K562 (cell line): ENCODE data around the gene CABP7. TPM values are rescaled to one million over a fixed set of nuclear protein-coding genes. Genes with fewer than 3 reads are reported as not detected.

Experiments
- ATAC-seq: fragments of 200-7000 bp; cut with Tn5 transposase; 3 replicates; pipeline ENCODE4 v1.9.1; 2020; ENCODE audit warnings: moderate library complexity
- BruUV-seq: library from RNA; stranded (reverse); fragments of 400-500 nt; replicated peaks from 2 replicates; lab custom pipeline; 2021; lab: Mats Ljungman, UMichigan
- CTCF ChIA-PET: fragments of 300-600 bp; formaldehyde crosslinking; extraction: SDS; loops from one replicate; lab custom pipeline; 2021; ENCODE audit warnings: low intra/inter-chr PET ratio; lab: Yijun Ruan, JAX
- POLR2A ChIA-PET: fragments of 300-600, 350-650 bp; sonication (Branson Sonifier 250); formaldehyde crosslinking; extraction: SDS; loops from one replicate; lab custom pipeline; 2021; ENCODE audit warnings: antibody characterized with exemption, inconsistent platforms; lab: Yijun Ruan, JAX
- DNase-seq, 4 experiments: peaks; one replicate each; pipeline versions ENCODE4 v3.0.0 to v3.0.0-alpha.2; 2011 to 2018; ENCODE audit warnings: low spot score in 3 of 4, mixed read lengths in 3 of 4; ENCODE audit errors: extremely low read depth in 1 of 4
- FAIRE-seq: peaks from 2 replicates; lab custom pipeline; 2011; peaks lifted over from hg19 to GRCh38; lab: Jason Lieb, UNC
- H2AFZ ChIP-seq: 2 replicates; pipeline ENCODE4 v1.6.0; 2011; ENCODE audit warnings: low read depth, low read length, control low read depth, inconsistent platforms
- H3K27ac ChIP-seq: fragments of 200-600 bp; 3 replicates; pipeline ENCODE4 v1.8.0; 2011; ENCODE audit warnings: low read depth, mild to moderate bottlenecking, control low read depth, inconsistent platforms, low read length, moderate library complexity, mixed read lengths; ENCODE audit errors: extremely low read depth
- H3K27me3 ChIP-seq, 2 experiments: fragments of 300-600 bp in 1 of 2; 2 replicates in 1 of 2; 3 replicates in 1 of 2; pipeline versions ENCODE4 v1.6.0 to v1.8.0; 2011; ENCODE audit warnings: inconsistent platforms in 2 of 2, low read length in 2 of 2, mild to moderate bottlenecking in 1 of 2, mixed read lengths in 1 of 2, moderate library complexity in 1 of 2; ENCODE audit not compliant: control insufficient read depth in 2 of 2, insufficient read depth in 2 of 2
- H3K36me3 ChIP-seq: fragments of 300-600 bp; 3 replicates; pipeline ENCODE4 v1.8.0; 2011; ENCODE audit warnings: mild to moderate bottlenecking, low read length, inconsistent platforms; ENCODE audit not compliant: control insufficient read depth, insufficient read depth
- H3K4me1 ChIP-seq, 2 experiments: fragments of 200-600 bp in 1 of 2; replicated peaks in 1 of 2; 2 replicates in 1 of 2; 3 replicates in 1 of 2; pipeline versions ENCODE4 v1.5.1 to v1.8.0; 2011; ENCODE audit warnings: inconsistent platforms in 2 of 2, low read length in 2 of 2, mild to moderate bottlenecking in 1 of 2, mixed read lengths in 1 of 2, moderate library complexity in 1 of 2; ENCODE audit not compliant: control insufficient read depth in 2 of 2, insufficient read depth in 2 of 2
- H3K4me2 ChIP-seq: 2 replicates; pipeline ENCODE4 v1.6.1; 2011; ENCODE audit warnings: low read length, control low read depth, inconsistent platforms, mixed read lengths; ENCODE audit not compliant: insufficient read depth
- H3K4me3 ChIP-seq: fragments of 200-600 bp; sonication (generic), shearing (Covaris generic); 2 replicates; pipeline ENCODE4 v1.5.1; 2016; ENCODE audit warnings: control low read depth, inconsistent platforms
- H3K79me2 ChIP-seq: fragments of 200-600 bp; 3 replicates; pipeline ENCODE4 v1.8.0; 2011; ENCODE audit warnings: low read length, inconsistent platforms; ENCODE audit not compliant: control insufficient read depth, insufficient read depth
- H3K9ac ChIP-seq, 2 experiments: 2 replicates each; pipeline versions ENCODE4 v1.6.0 to v1.6.1; 2011; ENCODE audit warnings: low read depth in 2 of 2, low read length in 2 of 2, control low read depth in 1 of 2, inconsistent platforms in 1 of 2, mild to moderate bottlenecking in 1 of 2, mixed read lengths in 1 of 2; ENCODE audit not compliant: insufficient read depth in 1 of 2
- H3K9me1 ChIP-seq: one replicate; pipeline ENCODE4 v1.6.0; 2011; ENCODE audit warnings: inconsistent platforms, mild to moderate bottlenecking, low read length, moderate library complexity; ENCODE audit not compliant: control insufficient read depth, insufficient read depth
- H3K9me3 ChIP-seq: replicated peaks from 2 replicates; pipeline ENCODE4 v1.5.1; 2011; ENCODE audit warnings: low read depth, low read length, inconsistent platforms; ENCODE audit not compliant: control insufficient read depth, insufficient read depth
- H4K20me1 ChIP-seq: replicated peaks from 2 replicates; pipeline ENCODE4 v1.6.1; 2011; ENCODE audit warnings: low read length, inconsistent platforms, mixed read lengths; ENCODE audit not compliant: control insufficient read depth, insufficient read depth
- ARID1B ChIP-seq: fragments of 450-650 bp; IDR thresholded peaks from 2 replicates; pipeline ENCODE4 v1.6.1; 2016; ENCODE audit warnings: antibody characterized with exemption, mild to moderate bottlenecking, inconsistent platforms
- CREB1 ChIP-seq, 2 experiments: sonication (generic) in 1 of 2; formaldehyde crosslinking in 1 of 2; IDR thresholded peaks; 2 replicates each; pipeline versions ENCODE4 v1.6.1 to v1.8.0; 2012 to 2022; ENCODE audit warnings: inconsistent platforms in 1 of 2, mild to moderate bottlenecking in 1 of 2, missing genetic modification reagents in 1 of 2, moderate library complexity in 1 of 2
- EP300 ChIP-seq: IDR thresholded peaks from 2 replicates; pipeline ENCODE4 v1.6.1; 2012; ENCODE audit warnings: low read length, improper control_type of control experiment
- GATA2 ChIP-seq: sonication (generic); formaldehyde crosslinking; IDR thresholded peaks from 2 replicates; pipeline ENCODE4 v1.4.0; 2020; ENCODE audit warnings: mild to moderate bottlenecking, missing genetic modification reagents
- HNRNPLL ChIP-seq: fragments of 200-400 bp; formaldehyde crosslinking; IDR thresholded peaks from 2 replicates; pipeline ENCODE4 v1.6.1; 2017; ENCODE audit warnings: low read length, low read depth, mild to moderate bottlenecking; ENCODE audit not compliant: poor library complexity, severe bottlenecking
- MCM5 ChIP-seq: fragments of 450-650 bp; IDR thresholded peaks from 2 replicates; pipeline ENCODE4 v1.6.1; 2016; ENCODE audit warnings: low read depth
- POLR2AphosphoS5 ChIP-seq: IDR thresholded peaks from 2 replicates; pipeline ENCODE4 v1.6.1; 2011; ENCODE audit warnings: mild to moderate bottlenecking, low read depth, low read length, moderate library complexity; ENCODE audit not compliant: control insufficient read depth, insufficient read depth
- PTBP1 ChIP-seq: fragments of 200-400 bp; formaldehyde crosslinking; IDR thresholded peaks from 2 replicates; pipeline ENCODE4 v1.6.1; 2017; ENCODE audit warnings: low read depth, low read length
- SETDB1 ChIP-seq: IDR thresholded peaks from one replicate; pipeline ENCODE4 v1.6.1; 2012; ENCODE audit warnings: low read length, control low read depth, inconsistent platforms
- SMAD3 ChIP-seq: fragments of 450-650 bp; formaldehyde crosslinking; conservative IDR thresholded peaks from 2 replicates; pipeline ENCODE4 v1.4.0; 2020; ENCODE audit warnings: mild to moderate bottlenecking
- TAL1 ChIP-seq: fragments of 450-650 bp; IDR thresholded peaks from 2 replicates; pipeline ENCODE4 v1.6.1; 2016; ENCODE audit warnings: mild to moderate bottlenecking
- ZNF384 ChIP-seq: IDR thresholded peaks from 2 replicates; pipeline ENCODE4 v1.6.1; 2012; ENCODE audit warnings: low read depth, low read length, improper control_type of control experiment
- WGBS: fragments of 100-300 bp; shearing (Covaris generic); methylation state at CpG from one replicate; pipeline ENCODE4 v1.1.6; 2016; ENCODE audit warnings: low coverage, mixed read lengths; ENCODE audit not compliant: insufficient coverage; ENCODE audit errors: missing lambda C conversion rate; 5-methylcytosine and 5-hydroxymethylcytosine counted together
- in situ Hi-C: fragments of 300-500 bp; cut with MboI; formaldehyde crosslinking; loops from 4 replicates; pipeline ENCODE4 v1.15.0; 2018; ENCODE audit warnings: inconsistent platforms, mixed read lengths
- intact Hi-C: fragments of 100-400 bp; cut with micrococcal nuclease; formaldehyde crosslinking; loops from 2 replicates; pipeline ENCODE4 v1.14.2; 2022
- polyA plus RNA-seq, 8 experiments: library from polyadenylated mRNA; depleted of rRNA in 4 of 8; stranded (reverse) in 5 of 8; unstranded in 3 of 8; fragments of >200 nt; fragmentation: Nextera tagmentation in 2 of 8; fragmentation: Illumina TruSeq in 1 of 8; extraction: Ambion mirVana in 2 of 8; extraction: Trizol in 1 of 8; gene quantifications; 2 replicates each; pipeline versions ENCODE4 v1.2.1 to v1.2.3, GENCODE V29; 2011 to 2014; ENCODE audit warnings: inconsistent platforms in 1 of 8, missing spikeins in 1 of 8
- total RNA-seq, 7 experiments: library from RNA; depleted of rRNA in 6 of 7; stranded (reverse); fragments of >200 nt in 6 of 7; fragmentation: Illumina TruSeq in 2 of 7; extraction: Trizol in 2 of 7; gene quantifications; 2 replicates each; pipeline versions ENCODE4 v1.2.1 to v1.2.3, GENCODE V29; 2011 to 2021; ENCODE audit warnings: low replicate concordance in 1 of 7
- TF ChIP-seq, protein P1 (sequence below): fragments of 200-800 bp; sonication (Bioruptor generic); IDR thresholded peaks from 2 replicates; pipeline ENCODE4 v1.6.1; 2017; ENCODE audit warnings: missing genetic modification characterization, missing compliant biosample characterization
- TF ChIP-seq, protein P2 (sequence below): sonication (generic); formaldehyde crosslinking; IDR thresholded peaks from 2 replicates; pipeline ENCODE4 v1.8.1; 2023; ENCODE audit warnings: mild to moderate bottlenecking, missing genetic modification reagents
- TF ChIP-seq, protein P3 (sequence below), 2 experiments: fragments of 450-650 bp; IDR thresholded peaks; 2 replicates each; pipeline ENCODE4 v1.6.1; 2016

CABP7 gene
- total and polyA plus RNA-seq, 9 of the 15 experiments (the other 6 are each of a cell fraction or from before 2014, with no cell fraction given) = not detected

DNA sequence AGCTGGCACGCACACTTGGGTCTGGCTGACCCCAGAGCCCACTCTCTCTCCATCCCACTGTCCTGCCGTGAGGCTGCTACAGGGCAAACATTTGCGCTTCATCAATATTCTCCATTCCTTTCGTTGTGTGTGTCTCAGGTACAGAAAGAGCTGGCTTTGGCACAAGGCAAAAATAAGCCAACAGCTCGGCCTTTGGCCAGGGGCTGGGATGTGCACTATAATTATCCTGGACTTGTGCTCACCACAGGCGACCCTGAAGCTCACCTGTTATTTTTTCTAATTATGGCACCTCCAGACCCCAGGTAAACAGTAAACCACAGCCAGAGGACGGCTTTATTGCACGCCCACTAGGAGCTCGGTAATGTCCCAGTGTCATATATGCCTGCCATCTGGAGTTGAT, 36.1 kb downstream of the CABP7 start (continued):
- TF ChIP-seq, protein P1, sequence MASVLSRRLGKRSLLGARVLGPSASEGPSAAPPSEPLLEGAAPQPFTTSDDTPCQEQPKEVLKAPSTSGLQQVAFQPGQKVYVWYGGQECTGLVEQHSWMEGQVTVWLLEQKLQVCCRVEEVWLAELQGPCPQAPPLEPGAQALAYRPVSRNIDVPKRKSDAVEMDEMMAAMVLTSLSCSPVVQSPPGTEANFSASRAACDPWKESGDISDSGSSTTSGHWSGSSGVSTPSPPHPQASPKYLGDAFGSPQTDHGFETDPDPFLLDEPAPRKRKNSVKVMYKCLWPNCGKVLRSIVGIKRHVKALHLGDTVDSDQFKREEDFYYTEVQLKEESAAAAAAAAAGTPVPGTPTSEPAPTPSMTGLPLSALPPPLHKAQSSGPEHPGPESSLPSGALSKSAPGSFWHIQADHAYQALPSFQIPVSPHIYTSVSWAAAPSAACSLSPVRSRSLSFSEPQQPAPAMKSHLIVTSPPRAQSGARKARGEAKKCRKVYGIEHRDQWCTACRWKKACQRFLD (CRISPR knock-in tag) = no peak
- no peak for TF ChIP-seq HNRNPLL

DNA sequence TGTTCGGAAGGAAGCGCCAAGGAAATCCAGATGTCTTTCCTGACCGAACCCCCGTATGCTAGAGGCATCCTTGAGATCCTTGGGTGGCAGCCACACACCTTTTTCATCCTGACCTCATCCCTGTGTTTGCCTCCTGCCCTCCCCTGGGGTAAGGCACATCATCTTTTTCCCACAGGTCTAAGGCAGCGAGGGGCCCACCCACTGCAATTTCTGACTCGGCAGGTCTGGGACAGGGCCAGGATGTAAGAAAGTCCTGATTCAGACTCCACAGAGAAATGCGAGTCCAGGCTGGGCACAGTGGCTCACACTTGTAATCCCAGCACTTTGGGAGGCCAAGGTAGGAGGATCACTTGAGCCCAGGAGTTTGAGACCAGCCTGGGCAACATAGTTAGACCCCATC, 36.5 kb downstream of the CABP7 start:
- BruUV-seq = no TSS peak
- Histone ChIP-seq H3K4me3 (no peak overlapping the region), H3K27ac (no peak overlapping the region), H3K36me3 (no peaks in the 10 kb centered on the region), H4K20me1 (no peaks in the 10 kb centered on the region), H3K9ac (no peak overlapping the region), H3K27me3 (no peaks in the 10 kb centered on the region), H3K9me1 (no peaks in the 10 kb centered on the region), H3K79me2 (no peaks in the 10 kb centered on the region), H3K4me1 (no peaks in the 10 kb centered on the region; a peak in 3 of 5 replicates), H2AFZ (no peak overlapping the region), H3K4me2 (no peak overlapping the region), H3K9me3 (no peaks in the 10 kb centered on the region)
- POLR2A ChIA-PET = interaction anchor here (0.6 kb wide), 1 partner anchor 68 kb away, joined by 3 read pairs; no protein-coding TSS in a partner anchor
- DNase-seq = no peak
- ATAC-seq = no peak
- in situ Hi-C loops (no loop called here), intact Hi-C loops (no loop called here)
- WGBS = 68% methylated on average over 4 of the region's 7 CpGs
- FAIRE-seq = no peak
- CTCF ChIA-PET = no interaction called here
- TF ChIP-seq CREB1 (IDR thresholded peaks at IDR 0.05) (no peak), CREB1 (CRISPR knock-in tag; IDR thresholded peaks at IDR 0.05) (no peak), POLR2AphosphoS5 (no peak), ZNF384 (no peak), MCM5 (no peak), SETDB1 (no peak), SMAD3 (CRISPR knock-in tag) (no peak), EP300 (no peak), GATA2 (no peak), ARID1B (no peak), PTBP1 (no peak), TAL1 (no peak)
- TF ChIP-seq, protein P2, sequence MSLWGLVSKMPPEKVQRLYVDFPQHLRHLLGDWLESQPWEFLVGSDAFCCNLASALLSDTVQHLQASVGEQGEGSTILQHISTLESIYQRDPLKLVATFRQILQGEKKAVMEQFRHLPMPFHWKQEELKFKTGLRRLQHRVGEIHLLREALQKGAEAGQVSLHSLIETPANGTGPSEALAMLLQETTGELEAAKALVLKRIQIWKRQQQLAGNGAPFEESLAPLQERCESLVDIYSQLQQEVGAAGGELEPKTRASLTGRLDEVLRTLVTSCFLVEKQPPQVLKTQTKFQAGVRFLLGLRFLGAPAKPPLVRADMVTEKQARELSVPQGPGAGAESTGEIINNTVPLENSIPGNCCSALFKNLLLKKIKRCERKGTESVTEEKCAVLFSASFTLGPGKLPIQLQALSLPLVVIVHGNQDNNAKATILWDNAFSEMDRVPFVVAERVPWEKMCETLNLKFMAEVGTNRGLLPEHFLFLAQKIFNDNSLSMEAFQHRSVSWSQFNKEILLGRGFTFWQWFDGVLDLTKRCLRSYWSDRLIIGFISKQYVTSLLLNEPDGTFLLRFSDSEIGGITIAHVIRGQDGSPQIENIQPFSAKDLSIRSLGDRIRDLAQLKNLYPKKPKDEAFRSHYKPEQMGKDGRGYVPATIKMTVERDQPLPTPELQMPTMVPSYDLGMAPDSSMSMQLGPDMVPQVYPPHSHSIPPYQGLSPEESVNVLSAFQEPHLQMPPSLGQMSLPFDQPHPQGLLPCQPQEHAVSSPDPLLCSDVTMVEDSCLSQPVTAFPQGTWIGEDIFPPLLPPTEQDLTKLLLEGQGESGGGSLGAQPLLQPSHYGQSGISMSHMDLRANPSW (CRISPR knock-in tag) = no peak
- TF ChIP-seq, protein P3, sequence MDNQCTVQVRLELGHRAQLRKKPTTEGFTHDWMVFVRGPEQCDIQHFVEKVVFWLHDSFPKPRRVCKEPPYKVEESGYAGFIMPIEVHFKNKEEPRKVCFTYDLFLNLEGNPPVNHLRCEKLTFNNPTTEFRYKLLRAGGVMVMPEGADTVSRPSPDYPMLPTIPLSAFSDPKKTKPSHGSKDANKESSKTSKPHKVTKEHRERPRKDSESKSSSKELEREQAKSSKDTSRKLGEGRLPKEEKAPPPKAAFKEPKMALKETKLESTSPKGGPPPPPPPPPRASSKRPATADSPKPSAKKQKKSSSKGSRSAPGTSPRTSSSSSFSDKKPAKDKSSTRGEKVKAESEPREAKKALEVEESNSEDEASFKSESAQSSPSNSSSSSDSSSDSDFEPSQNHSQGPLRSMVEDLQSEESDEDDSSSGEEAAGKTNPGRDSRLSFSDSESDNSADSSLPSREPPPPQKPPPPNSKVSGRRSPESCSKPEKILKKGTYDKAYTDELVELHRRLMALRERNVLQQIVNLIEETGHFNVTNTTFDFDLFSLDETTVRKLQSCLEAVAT (IDR thresholded peaks at IDR 0.05) = no peak
